A549 (cell line): Measurements from ENCODE around the gene CHPT1.

Experiments
- ELK1 ChIP-seq: fragments of 150-350 bp; IDR thresholded peaks from 2 replicates; pipeline ENCODE4 v1.6.1; 2014; ENCODE audit warnings: low read depth, mild to moderate bottlenecking, low read length
- EP300 ChIP-seq, 2 experiments: fragments of >200 bp; sonication (Bioruptor Twin); formaldehyde crosslinking; IDR thresholded peaks; 2 replicates in 1 of 2; 3 replicates in 1 of 2; pipeline ENCODE4 v1.6.1; 2016 to 2017
- GATA3 ChIP-seq: IDR thresholded peaks from 2 replicates; pipeline ENCODE4 v1.6.1; 2012; ENCODE audit warnings: borderline replicate concordance
- HMGXB4 ChIP-seq: fragments of 250-450 bp; sonication (Bioruptor Pico); IDR thresholded peaks from 2 replicates; pipeline ENCODE4 v1.5.0; 2021; ENCODE audit warnings: mild to moderate bottlenecking, moderate library complexity, borderline replicate concordance
- HOXB13 ChIP-seq: fragments of 250-450 bp; sonication (Bioruptor Pico); IDR thresholded peaks from 2 replicates; pipeline ENCODE4 v1.5.0; 2020; ENCODE audit warnings: low read depth, mild to moderate bottlenecking, moderate library complexity
- POLR2A ChIP-seq: IDR thresholded peaks from 2 replicates; pipeline ENCODE4 v1.6.1; 2012; ENCODE audit warnings: mild to moderate bottlenecking, low read length
- REST ChIP-seq: fragments of 200-600 bp; sonication (generic); IDR thresholded peaks from 2 replicates; pipeline ENCODE4 v1.6.1; 2016; ENCODE audit warnings: antibody characterized with exemption, mild to moderate bottlenecking, moderate library complexity
- USF2 ChIP-seq: fragments of 450-650 bp; IDR thresholded peaks from 2 replicates; pipeline ENCODE4 v1.6.1; 2014; ENCODE audit warnings: antibody characterized with exemption
- TF ChIP-seq, protein P1 (sequence below): fragments of >200 bp; sonication (Bioruptor Twin); formaldehyde crosslinking; IDR thresholded peaks from 3 replicates; pipeline ENCODE4 v1.5.1; 2016
- TF ChIP-seq, protein P2 (sequence below): IDR thresholded peaks from 2 replicates; pipeline ENCODE4 v1.6.1; 2012; ENCODE audit warnings: low read depth, borderline replicate concordance
- TF ChIP-seq, protein P3 (sequence below): IDR thresholded peaks from 2 replicates; pipeline ENCODE4 v1.6.1; 2012

- TF ChIP-seq, protein P1, sequence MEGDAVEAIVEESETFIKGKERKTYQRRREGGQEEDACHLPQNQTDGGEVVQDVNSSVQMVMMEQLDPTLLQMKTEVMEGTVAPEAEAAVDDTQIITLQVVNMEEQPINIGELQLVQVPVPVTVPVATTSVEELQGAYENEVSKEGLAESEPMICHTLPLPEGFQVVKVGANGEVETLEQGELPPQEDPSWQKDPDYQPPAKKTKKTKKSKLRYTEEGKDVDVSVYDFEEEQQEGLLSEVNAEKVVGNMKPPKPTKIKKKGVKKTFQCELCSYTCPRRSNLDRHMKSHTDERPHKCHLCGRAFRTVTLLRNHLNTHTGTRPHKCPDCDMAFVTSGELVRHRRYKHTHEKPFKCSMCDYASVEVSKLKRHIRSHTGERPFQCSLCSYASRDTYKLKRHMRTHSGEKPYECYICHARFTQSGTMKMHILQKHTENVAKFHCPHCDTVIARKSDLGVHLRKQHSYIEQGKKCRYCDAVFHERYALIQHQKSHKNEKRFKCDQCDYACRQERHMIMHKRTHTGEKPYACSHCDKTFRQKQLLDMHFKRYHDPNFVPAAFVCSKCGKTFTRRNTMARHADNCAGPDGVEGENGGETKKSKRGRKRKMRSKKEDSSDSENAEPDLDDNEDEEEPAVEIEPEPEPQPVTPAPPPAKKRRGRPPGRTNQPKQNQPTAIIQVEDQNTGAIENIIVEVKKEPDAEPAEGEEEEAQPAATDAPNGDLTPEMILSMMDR: no peak
- TF ChIP-seq HMGXB4: no peak
- TF ChIP-seq, protein P2, sequence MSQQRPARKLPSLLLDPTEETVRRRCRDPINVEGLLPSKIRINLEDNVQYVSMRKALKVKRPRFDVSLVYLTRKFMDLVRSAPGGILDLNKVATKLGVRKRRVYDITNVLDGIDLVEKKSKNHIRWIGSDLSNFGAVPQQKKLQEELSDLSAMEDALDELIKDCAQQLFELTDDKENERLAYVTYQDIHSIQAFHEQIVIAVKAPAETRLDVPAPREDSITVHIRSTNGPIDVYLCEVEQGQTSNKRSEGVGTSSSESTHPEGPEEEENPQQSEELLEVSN: no peak
- no peak for TF ChIP-seq ELK1
- TF ChIP-seq, protein P3, sequence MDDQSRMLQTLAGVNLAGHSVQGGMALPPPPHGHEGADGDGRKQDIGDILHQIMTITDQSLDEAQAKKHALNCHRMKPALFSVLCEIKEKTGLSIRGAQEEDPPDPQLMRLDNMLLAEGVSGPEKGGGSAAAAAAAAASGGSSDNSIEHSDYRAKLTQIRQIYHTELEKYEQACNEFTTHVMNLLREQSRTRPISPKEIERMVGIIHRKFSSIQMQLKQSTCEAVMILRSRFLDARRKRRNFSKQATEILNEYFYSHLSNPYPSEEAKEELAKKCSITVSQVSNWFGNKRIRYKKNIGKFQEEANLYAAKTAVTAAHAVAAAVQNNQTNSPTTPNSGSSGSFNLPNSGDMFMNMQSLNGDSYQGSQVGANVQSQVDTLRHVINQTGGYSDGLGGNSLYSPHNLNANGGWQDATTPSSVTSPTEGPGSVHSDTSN: no peak
- TF ChIP-seq EP300 (IDR thresholded peaks at IDR 0.05): no peak
- no peak for TF ChIP-seq GATA3
- no peak for TF ChIP-seq POLR2A
- no peak for TF ChIP-seq REST
- TF ChIP-seq USF2: no peak
- no peak for TF ChIP-seq HOXB13 (CRISPR knock-in tag)
Observed at GRCh38 chr12:101650346-101651117, 46.9 kb upstream of the CHPT1 start.
